HUES6 (cell line): Measurements from ENCODE around the gene XYLB.

ENCODE experiments used
- H3K27ac ChIP-seq: 2 replicates; pipeline ENCODE4 v1.7.0; 2013; ENCODE audit warnings: low read depth, mild to moderate bottlenecking, low read length, inconsistent platforms
- H3K27me3 ChIP-seq: 2 replicates; pipeline ENCODE4 v1.6.1; 2013; ENCODE audit warnings: low read length; ENCODE audit not compliant: control insufficient read depth, insufficient read depth
- H3K36me3 ChIP-seq: 2 replicates; pipeline ENCODE4 v1.6.1; 2013; ENCODE audit warnings: low read length; ENCODE audit not compliant: control insufficient read depth, insufficient read depth
- H3K4me1 ChIP-seq: 2 replicates; pipeline ENCODE4 v1.6.1; 2013; ENCODE audit warnings: low read length; ENCODE audit not compliant: control insufficient read depth, insufficient read depth
- H3K4me3 ChIP-seq: 2 replicates; pipeline ENCODE4 v1.5.1; 2013; ENCODE audit warnings: low read depth, low read length
- H3K9ac ChIP-seq: one replicate; pipeline ENCODE4 v1.6.1; 2013; ENCODE audit warnings: mild to moderate bottlenecking, low read length
- H3K9me3 ChIP-seq: 2 replicates; pipeline ENCODE4 v1.6.1; 2013; ENCODE audit warnings: low read depth, low read length; ENCODE audit not compliant: control insufficient read depth, insufficient read depth

XYLB gene

GRCh38 chr3:38375488-38376097, 29.0 kb downstream of the XYLB start:
- Histone ChIP-seq H3K4me3 (no peak overlapping the region), H3K36me3 (peaks cover 30% of the 10 kb centered on the region), H3K27ac (no peak overlapping the region), H3K27me3 (no peaks in the 10 kb centered on the region), H3K4me1 (no peaks in the 10 kb centered on the region), H3K9ac (no peak overlapping the region), H3K9me3 (peaks cover 6% of the 10 kb centered on the region; the same call in 1 of the 2 replicates)

DNA sequence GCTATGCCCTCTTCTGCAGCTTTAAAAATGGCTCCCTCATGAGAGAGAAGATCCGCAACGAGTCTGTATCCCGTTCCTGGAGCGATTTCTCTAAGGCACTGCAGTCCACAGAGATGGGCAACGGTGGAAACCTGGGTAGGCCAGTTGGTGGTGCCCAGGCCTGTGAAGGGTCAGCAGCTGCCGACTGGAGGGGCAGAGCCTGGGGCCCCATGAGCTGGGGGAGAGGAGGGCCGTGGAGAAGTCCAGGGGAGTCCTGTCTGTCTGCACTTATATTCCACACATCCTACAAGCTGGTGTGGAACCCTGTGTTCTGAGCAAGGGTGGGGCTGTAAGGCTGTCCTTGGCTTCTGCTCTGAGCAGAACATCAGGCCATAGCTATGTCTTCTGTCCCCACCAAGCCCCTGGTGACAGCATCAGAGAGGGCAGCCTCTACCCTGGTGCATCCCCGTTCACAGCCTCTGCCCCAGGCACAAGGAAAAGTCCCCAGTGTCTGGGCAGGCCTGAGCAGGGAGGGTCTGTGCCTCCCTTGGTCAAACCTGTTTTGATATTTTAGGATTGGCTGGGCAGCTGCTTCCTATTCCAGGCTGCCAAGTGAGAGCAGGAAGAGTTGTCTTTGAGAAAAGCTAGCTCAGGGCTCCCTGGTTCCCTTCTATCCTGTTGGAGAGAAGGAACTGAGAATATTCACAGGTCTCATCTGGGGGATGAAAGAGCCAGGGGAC, 29.7 kb downstream of the XYLB start:
- Histone ChIP-seq H3K27ac (no peak overlapping the region), H3K27me3 (no peaks in the 10 kb centered on the region), H3K36me3 (peaks cover 32% of the 10 kb centered on the region), H3K9ac (no peak overlapping the region), H3K9me3 (peaks cover 10% of the 10 kb centered on the region), H3K4me1 (no peaks in the 10 kb centered on the region), H3K4me3 (no peak overlapping the region)

DNA sequence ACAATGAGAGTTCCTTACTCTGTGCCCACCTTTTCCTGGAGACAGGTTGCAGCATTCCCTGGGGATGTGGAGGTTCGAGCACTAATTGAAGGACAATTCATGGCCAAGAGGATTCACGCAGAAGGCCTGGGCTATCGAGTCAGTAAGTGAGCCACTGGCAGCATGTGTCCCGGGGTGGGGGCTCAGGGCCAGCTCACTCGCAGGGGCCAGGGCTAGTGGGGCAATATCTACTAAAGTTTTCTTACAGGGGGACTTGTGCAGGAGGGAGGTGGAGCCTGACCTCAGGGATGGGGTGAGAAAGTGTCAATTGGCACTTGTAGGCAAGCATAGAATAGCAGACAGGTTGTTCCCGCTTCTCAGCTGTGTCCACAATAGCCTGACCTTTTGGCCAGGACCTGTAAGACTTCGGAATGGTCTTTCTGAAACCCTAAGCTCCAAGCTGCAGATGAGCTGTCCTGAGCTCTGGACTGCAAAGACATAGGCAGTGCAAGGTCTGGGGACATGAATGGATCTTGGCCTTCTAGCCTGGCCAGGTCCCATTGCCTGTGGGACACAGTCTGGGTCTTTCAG, 32.7 kb downstream of the XYLB start:
- no peak overlapping the region for H3K27ac ChIP-seq
- no peak overlapping the region for H3K9ac ChIP-seq
- H3K27me3 ChIP-seq: no peaks in the 10 kb centered on the region
- no peak overlapping the region for H3K4me3 ChIP-seq
- H3K4me1 ChIP-seq: no peaks in the 10 kb centered on the region
- peaks cover 29% of the 10 kb centered on the region for H3K36me3 ChIP-seq
- H3K9me3 ChIP-seq: peaks cover 11% of the 10 kb centered on the region

DNA sequence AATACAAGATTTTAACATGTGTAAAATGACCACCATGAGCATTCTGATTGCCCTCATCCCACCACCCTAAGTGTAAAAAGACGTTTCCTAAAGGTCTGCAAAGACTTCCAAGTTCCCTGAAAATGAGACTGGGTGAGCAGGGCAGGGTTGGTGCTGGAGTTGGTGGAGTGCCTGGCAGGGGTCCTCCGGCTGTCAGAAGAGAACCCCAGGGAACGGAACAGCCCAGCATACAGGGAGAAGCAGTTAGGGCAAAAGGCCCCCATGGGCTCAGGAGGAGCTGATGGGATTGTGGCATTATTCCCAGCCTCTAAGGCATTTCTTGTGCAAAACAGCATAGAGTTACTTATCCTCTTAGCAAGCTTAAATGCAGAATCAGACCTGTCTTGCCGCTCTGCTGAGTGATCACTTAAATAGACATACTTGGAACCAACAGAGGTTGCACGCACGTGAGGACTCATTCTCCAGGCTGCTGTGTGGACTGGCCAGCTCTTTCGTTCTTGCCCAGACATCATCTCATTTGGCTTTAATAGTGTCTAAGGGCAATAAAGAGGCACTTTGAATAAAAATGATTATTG, 36.0 kb downstream of the XYLB start:
- H3K36me3 ChIP-seq: peaks cover 28% of the 10 kb centered on the region
- no peak overlapping the region for H3K27ac ChIP-seq
- no peaks in the 10 kb centered on the region for H3K27me3 ChIP-seq
- no peak overlapping the region for H3K4me3 ChIP-seq
- peaks cover 21% of the 10 kb centered on the region for H3K9me3 ChIP-seq
- H3K4me1 ChIP-seq: no peaks in the 10 kb centered on the region
- H3K9ac ChIP-seq: no peak overlapping the region

DNA sequence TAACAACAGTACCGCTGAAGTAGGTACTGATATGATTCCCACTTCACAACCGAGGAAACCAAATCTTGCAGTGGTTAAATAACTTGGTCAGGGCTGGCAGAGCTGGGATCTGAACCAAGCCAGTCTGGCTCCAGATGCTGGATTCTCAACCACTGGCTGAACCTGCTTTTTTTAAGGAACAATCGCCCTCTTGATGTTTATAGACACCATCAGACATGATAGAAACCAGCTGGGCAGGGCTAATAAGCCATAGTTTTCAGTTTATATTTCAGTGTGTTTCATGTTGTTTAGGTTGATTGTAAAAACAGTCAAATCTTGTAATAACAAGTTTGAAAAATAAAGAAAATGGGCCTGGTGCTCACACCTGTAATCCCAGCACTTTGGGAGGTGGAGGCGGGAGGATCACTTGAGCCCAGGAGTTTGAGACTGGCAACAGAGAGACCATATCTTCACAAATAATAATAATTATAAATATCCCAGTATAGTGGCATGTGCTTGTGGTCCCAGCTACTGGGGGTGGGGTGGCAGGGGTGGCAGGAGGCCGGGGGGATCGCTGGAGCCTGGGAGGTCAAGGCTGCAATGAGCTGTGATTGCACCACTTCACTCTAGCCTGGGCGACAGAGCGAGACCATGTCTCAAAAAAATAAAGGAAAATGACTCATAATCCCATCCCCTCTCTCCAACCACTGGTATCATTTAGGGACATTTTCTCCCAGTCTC, 36.7 kb downstream of the XYLB start:
- Histone ChIP-seq H3K4me3 (no peak overlapping the region), H3K36me3 (peaks cover 24% of the 10 kb centered on the region), H3K9ac (no peak overlapping the region), H3K27ac (no peak overlapping the region), H3K27me3 (no peaks in the 10 kb centered on the region), H3K9me3 (peaks cover 21% of the 10 kb centered on the region), H3K4me1 (no peaks in the 10 kb centered on the region)

DNA sequence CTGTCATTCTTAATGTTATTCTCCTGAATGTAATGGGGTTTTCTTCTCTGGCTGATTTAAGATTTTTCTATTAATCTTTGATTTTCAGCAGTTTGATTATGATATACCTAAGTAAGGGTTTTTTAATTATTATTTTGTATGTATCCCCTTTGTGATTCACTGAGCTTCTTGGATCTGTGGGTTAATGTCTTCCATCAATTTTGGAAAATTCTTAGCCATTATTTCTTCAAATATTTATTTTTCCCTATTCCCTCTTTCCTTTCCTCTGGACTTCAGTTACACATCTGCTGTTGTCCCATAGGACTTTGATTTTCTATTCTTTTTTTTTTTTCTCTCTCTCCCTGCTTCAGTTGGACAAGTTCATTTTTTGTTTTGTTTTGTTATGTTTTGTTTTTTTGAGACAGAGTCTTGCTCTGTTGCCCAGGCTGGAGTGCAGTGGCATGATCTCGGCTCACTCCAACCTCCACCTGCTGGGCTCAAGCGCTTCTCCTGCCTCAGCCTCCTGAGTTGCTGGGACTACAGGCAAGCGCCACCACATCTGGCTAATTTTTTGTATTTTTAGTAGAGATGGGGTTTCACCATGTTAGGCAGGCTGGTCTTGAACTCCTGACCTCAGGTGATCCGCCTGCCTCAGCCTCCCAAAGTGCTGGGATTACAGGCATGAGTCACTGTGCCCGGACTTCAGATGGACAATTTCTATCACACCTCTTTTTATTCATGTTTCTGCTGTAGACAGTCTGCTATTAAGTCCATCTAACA, 40.6 kb downstream of the XYLB start:
- Histone ChIP-seq H3K27ac (no peak overlapping the region), H3K4me1 (no peaks in the 10 kb centered on the region), H3K9ac (no peak overlapping the region), H3K27me3 (no peaks in the 10 kb centered on the region), H3K4me3 (no peak overlapping the region), H3K9me3 (peaks cover 10% of the 10 kb centered on the region; the same call in 1 of the 2 replicates), H3K36me3 (peaks cover 7% of the 10 kb centered on the region; the same call in 1 of the 2 replicates)

GRCh38 chr3:38387862-38388261, 41.3 kb downstream of the XYLB start:
- Histone ChIP-seq H3K27ac (no peak overlapping the region), H3K27me3 (no peaks in the 10 kb centered on the region), H3K36me3 (peaks cover 5% of the 10 kb centered on the region; the same call in 1 of the 2 replicates), H3K9me3 (peaks cover 10% of the 10 kb centered on the region; the same call in 1 of the 2 replicates), H3K4me1 (no peaks in the 10 kb centered on the region), H3K9ac (no peak overlapping the region), H3K4me3 (no peak overlapping the region)

DNA sequence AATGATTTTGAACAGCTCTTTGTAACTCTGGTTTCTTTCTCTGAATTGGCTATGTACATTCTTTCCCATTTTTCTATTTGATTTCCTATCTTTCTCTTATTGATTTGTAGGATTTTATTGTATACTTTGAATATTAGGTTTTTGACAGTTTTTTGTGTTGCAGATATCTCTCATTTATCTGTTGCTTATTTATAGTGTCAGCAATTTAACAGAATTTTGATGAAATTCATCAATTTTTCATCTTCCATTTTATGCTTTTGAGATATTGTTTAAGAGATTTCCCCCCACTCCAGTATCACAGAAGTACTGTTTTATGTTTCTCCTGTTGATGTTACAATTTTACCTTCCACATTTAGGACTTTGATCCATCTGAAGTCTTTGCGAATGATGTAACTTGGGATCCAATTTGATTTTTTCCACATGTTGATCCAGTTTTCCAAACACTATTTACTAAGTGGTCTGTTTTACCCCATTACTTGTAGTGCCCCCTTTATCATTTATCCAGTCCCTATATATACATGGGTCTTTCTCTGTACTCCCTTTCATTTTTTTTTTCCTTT, 46.1 kb downstream of the XYLB start:
- no peaks in the 10 kb centered on the region for H3K9me3 ChIP-seq
- H3K27me3 ChIP-seq: no peaks in the 10 kb centered on the region
- no peaks in the 10 kb centered on the region for H3K4me1 ChIP-seq
- no peak overlapping the region for H3K27ac ChIP-seq
- H3K36me3 ChIP-seq: peaks cover 5% of the 10 kb centered on the region
- no peak overlapping the region for H3K9ac ChIP-seq
- H3K4me3 ChIP-seq: no peak overlapping the region

- no peaks in the 10 kb centered on the region for H3K4me1 ChIP-seq
- no peaks in the 10 kb centered on the region for H3K27me3 ChIP-seq
- H3K4me3 ChIP-seq: no peak overlapping the region
- H3K36me3 ChIP-seq: peaks cover 18% of the 10 kb centered on the region
- no peaks in the 10 kb centered on the region; the same call in 1 of the 2 replicates for H3K9me3 ChIP-seq
- no peak overlapping the region for H3K27ac ChIP-seq
- no peak overlapping the region for H3K9ac ChIP-seq
Observed at GRCh38 chr3:38396239-38396638, 49.7 kb downstream of the XYLB start.

DNA sequence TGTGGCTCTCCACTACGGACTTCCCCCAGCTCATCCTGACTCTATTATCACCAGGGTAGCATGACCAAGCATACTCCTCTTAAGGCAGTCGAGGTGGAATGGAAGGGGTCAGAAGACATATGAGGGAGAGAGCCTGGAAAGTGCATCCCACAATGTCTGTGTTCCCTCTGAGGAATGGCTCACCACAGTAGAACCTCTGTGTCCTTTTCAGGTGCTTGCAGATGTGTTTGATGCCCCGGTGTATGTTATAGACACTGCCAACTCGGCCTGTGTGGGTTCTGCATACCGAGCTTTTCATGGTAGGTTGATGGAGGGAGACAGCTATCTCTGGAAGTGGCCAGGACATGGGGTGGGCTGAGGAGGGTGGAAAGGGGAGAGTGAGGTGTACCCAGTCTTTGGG, 50.3 kb downstream of the XYLB start:
- H3K27ac ChIP-seq: no peak overlapping the region
- H3K4me1 ChIP-seq: no peaks in the 10 kb centered on the region

More for the DNA sequence above, 50.3 kb downstream of the XYLB start:
- Histone ChIP-seq H3K9ac (no peak overlapping the region), H3K9me3 (no peaks in the 10 kb centered on the region; the same call in 1 of the 2 replicates), H3K27me3 (no peaks in the 10 kb centered on the region), H3K36me3 (peaks cover 24% of the 10 kb centered on the region), H3K4me3 (no peak overlapping the region)
